Lung (tissue), 16 donors: Measurements from ENCODE around the gene FLYWCH2. TPM values are rescaled to one million over a fixed set of nuclear protein-coding genes. Genes with fewer than 3 reads are reported as not detected.

ENCODE experiments used
- ATAC-seq: fragments of 200-7000 bp; cut with Tn5 transposase; one replicate; pipeline ENCODE4 v1.9.1; 2020; ENCODE audit warnings: moderate number of reproducible peaks; ENCODE audit not compliant: insufficient read depth, low FRiP score
- DNase-seq, 3 donors: peaks; one replicate each; pipeline ENCODE4 v3.0.0-alpha.2; 2013 to 2017
- H3K27ac ChIP-seq, 2 donors: one replicate each; pipeline ENCODE4 v1.5.1; 2013; ENCODE audit warnings: mild to moderate bottlenecking in 2 of 2, moderate library complexity in 2 of 2, control low read depth in 1 of 2, inconsistent platforms in 1 of 2, low read depth in 1 of 2, low read length in 1 of 2
- H3K27me3 ChIP-seq, 3 donors: one replicate each; pipeline ENCODE4 v1.5.1; 2013; ENCODE audit warnings: low read length in 2 of 3; ENCODE audit not compliant: control insufficient read depth in 3 of 3, insufficient read depth in 3 of 3
- H3K36me3 ChIP-seq, 4 donors: one replicate each; pipeline ENCODE4 v1.5.1; 2013; ENCODE audit warnings: low read length in 4 of 4, mild to moderate bottlenecking in 1 of 4, moderate library complexity in 1 of 4; ENCODE audit not compliant: control insufficient read depth in 4 of 4, insufficient read depth in 4 of 4
- H3K4me1 ChIP-seq, 5 donors: one replicate each; pipeline ENCODE4 v1.5.1; 2013; ENCODE audit warnings: low read length in 5 of 5, mild to moderate bottlenecking in 2 of 5, moderate library complexity in 1 of 5; ENCODE audit not compliant: control insufficient read depth in 5 of 5, insufficient read depth in 5 of 5
- H3K4me3 ChIP-seq: one replicate; pipeline ENCODE4 v1.5.1; 2013; ENCODE audit warnings: mild to moderate bottlenecking, control low read depth, moderate library complexity
- H3K9ac ChIP-seq, 2 donors: one replicate each; pipeline ENCODE4 v1.5.1; 2013; ENCODE audit warnings: low read length in 2 of 2, control low read depth in 1 of 2; ENCODE audit not compliant: insufficient read depth in 1 of 2
- H3K9me3 ChIP-seq, 4 donors: one replicate each; pipeline ENCODE4 v1.5.1; 2013; ENCODE audit warnings: low read length in 3 of 4, mild to moderate bottlenecking in 1 of 4, moderate library complexity in 1 of 4; ENCODE audit not compliant: control insufficient read depth in 4 of 4, insufficient read depth in 3 of 4
- CTCF ChIP-seq: IDR thresholded peaks from 2 replicates; pipeline ENCODE4 v1.5.1; 2012; ENCODE audit warnings: mild to moderate bottlenecking; ENCODE audit errors: control extremely low read depth, extremely low read depth
- WGBS, 2 donors: extraction: QIAGEN DNeasy Blood & Tissue Kit; methylation state at CpG; one replicate each; pipeline ENCODE4 v1.1.7; 2013; 5-methylcytosine and 5-hydroxymethylcytosine counted together
- long read RNA-seq, 5 donors: transcript quantifications; one replicate each; lab custom pipeline, GENCODE V29; 2026
- polyA plus RNA-seq, 2 donors: library from polyadenylated mRNA; stranded (reverse); fragments of 200-250 nt; gene quantifications; one replicate each; pipeline ENCODE4 v1.2.1, GENCODE V29; 2013
- total RNA-seq, 2 donors: library from RNA; depleted of rRNA in 1 of 2; stranded (reverse); fragments of >200 nt in 1 of 2; gene quantifications; one replicate each; pipeline ENCODE4 v1.2.1, GENCODE V29; 2014 to 2021
- donor health status: control.
- donor health status: control.
- donor health status: Bipolar disorder and iron deficiency.
- donor health status: healthy.
- donor health status: DM: yes; HTN: yes; CAD: no.

The FLYWCH2 gene
- total RNA-seq (10 to 100 TPM; 26.7 to 38.0 TPM), polyA plus RNA-seq (10 to 100 TPM; 40.4 to 40.6 TPM)
- long read RNA-seq, donor 1, transcript FLYWCH2-203 (3 exons, 754 nt), result minor isoform, 7 of 24 reads
- long read RNA-seq, donor 1, transcript FLYWCH2-202 (4 exons, 1,036 nt), result major isoform, 17 of 24 reads
- long read RNA-seq, donor 1, partial matches to known transcripts, result 0 of 24 reads
- long read RNA-seq, donor 1, other reads (novel, unspliced or antisense), result 0 of 24 reads
- long read RNA-seq, donor 2, partial matches to known transcripts, result 5 of 9 reads
- long read RNA-seq, donor 2, other reads (novel, unspliced or antisense), result 0 of 9 reads
- long read RNA-seq, donor 3, transcript FLYWCH2-202 (4 exons, 1,036 nt), result major isoform, 10 of 14 reads
- long read RNA-seq, donor 3, partial matches to known transcripts, result 0 of 14 reads
- long read RNA-seq, donor 3, other reads (novel, unspliced or antisense), result 0 of 14 reads
- long read RNA-seq, donor 4, transcript FLYWCH2-202 (4 exons, 1,036 nt), result major isoform, 5 of 15 reads
- long read RNA-seq, donor 4, partial matches to known transcripts, result 7 of 15 reads
- long read RNA-seq, donor 4, other reads (novel, unspliced or antisense), result 0 of 15 reads
- long read RNA-seq, donor 5, transcript FLYWCH2-202 (4 exons, 1,036 nt), result major isoform, 14 of 27 reads
- long read RNA-seq, donor 5, partial matches to known transcripts, result 8 of 27 reads
- long read RNA-seq, donor 5, other reads (novel, unspliced or antisense), result 0 of 27 reads

GRCh38 chr16:2882650-2883457 lies at the start of gene FLYWCH2:
Gene FLYWCH2, plus strand, starts transcription at chr16:2883215. Its CDS starts 13,235 bp downstream, at chr16:2896450.
- peak within 1 kb of the TSS; percentile 61 for H3K4me3 ChIP-seq
- H3K9me3 ChIP-seq, result no peaks in the 10 kb centered on the region
- no peaks in the 10 kb centered on the region for H3K36me3 ChIP-seq
- H3K4me1 ChIP-seq, result peaks cover 0 to 6% (median 5%) of the 10 kb centered on the region in 5 donors
- 0 to 1% methylated on average over 58 to 73 of the region's 73 CpGs for WGBS, 2 donors
- H3K27me3 ChIP-seq, result no peaks in the 10 kb centered on the region
- H3K27ac ChIP-seq, result peak within 1 kb of the TSS; percentile 89 to 96
- no peak for TF ChIP-seq CTCF
- peak within 1 kb of the TSS; percentile 51 to 70 for H3K9ac ChIP-seq
- peak; percentile 99 for DNase-seq
- ATAC-seq, result peak; percentile 95

- Histone ChIP-seq H3K9me3 (no peaks in the 10 kb centered on the region), H3K4me1 (peaks cover 0 to 13% (median 0%) of the 10 kb centered on the region in 5 donors), H3K4me3 (no peak overlapping the region), H3K27me3 (no peaks in the 10 kb centered on the region), H3K27ac (no peak overlapping the region), H3K9ac (no peak overlapping the region), H3K36me3 (no peaks in the 10 kb centered on the region)
- no peak for ATAC-seq
- DNase-seq, result no peak
- no peak for TF ChIP-seq CTCF
- WGBS, 2 donors, result 72 to 75% methylated on average over 7 of the region's 7 CpGs
Measured at GRCh38 chr16:2833776-2834175, 49.2 kb upstream of the FLYWCH2 start.

- H3K4me1 ChIP-seq, result peaks cover 0 to 8% (median 0%) of the 10 kb centered on the region in 5 donors
- DNase-seq, result no peak
- no peak overlapping the region for H3K4me3 ChIP-seq
- no peak for ATAC-seq
- 85 to 93% methylated on average over 3 of the region's 3 CpGs for WGBS, 2 donors
- no peaks in the 10 kb centered on the region for H3K9me3 ChIP-seq
- no peaks in the 10 kb centered on the region for H3K27me3 ChIP-seq
- H3K36me3 ChIP-seq, result no peaks in the 10 kb centered on the region
- H3K27ac ChIP-seq, result no peak overlapping the region
- H3K9ac ChIP-seq, result no peak overlapping the region
- no peak for TF ChIP-seq CTCF
Measured at GRCh38 chr16:2834968-2835367, 48.0 kb upstream of the FLYWCH2 start.
